ENCODE measurements around the gene NBDY.

Gene NBDY

DNA sequence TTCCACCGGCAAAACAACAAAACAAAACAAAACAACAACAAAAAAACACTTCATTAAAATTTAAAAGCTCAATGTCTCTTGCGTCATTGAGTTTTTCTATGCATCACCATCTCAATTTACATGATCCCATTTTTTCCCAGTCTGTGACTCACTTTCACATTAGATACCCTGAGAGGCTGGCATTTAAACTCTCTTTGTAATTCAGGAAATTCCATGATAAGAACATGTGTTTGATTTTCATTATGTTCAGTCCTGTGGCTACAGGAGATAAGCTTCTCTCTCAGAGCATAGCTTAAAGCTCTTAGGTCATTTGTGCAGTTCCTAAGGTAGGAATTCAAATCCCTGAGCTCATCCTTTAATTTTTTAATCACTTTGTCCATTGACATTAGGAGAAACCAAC is 104.6 kb downstream of the NBDY start:
- no peak for DNase-seq (ENCODE audit: low read depth, low spot score)
- no peak overlapping the region for H3K4me3 ChIP-seq (ENCODE audit: low read length)

DNA sequence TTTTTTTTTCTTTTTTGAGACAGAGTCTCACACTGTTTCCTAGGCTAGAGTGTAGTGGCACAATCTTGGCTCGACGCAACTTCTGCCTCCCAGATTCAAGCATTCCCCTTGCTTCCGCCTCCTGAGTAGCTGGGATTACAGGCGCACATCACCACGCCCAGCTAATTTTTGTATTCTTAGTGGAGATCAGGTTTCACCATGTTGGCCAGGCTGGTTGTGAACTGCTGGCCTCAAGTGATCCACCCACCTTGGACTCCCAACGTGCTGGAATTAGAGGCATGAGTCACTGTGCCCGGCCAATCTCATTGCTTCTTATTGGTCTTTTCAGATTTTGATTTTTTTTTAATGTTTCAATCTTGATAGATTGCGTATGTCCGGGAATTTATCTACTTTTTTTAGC is 124.4 kb downstream of the NBDY start:
- DNase-seq (ENCODE audit: low read depth, low spot score), result no peak

GRCh38 chrX:56857042-56857441 is 128.0 kb downstream of the NBDY start:
- H3K4me3 ChIP-seq (ENCODE audit: low read length), result no peak overlapping the region
- DNase-seq (ENCODE audit: low read depth, low spot score), result no peak

More for the DNA sequence above, 124.4 kb downstream of the NBDY start:
- H3K4me3 ChIP-seq (ENCODE audit: low read length), result no peak overlapping the region

DNA sequence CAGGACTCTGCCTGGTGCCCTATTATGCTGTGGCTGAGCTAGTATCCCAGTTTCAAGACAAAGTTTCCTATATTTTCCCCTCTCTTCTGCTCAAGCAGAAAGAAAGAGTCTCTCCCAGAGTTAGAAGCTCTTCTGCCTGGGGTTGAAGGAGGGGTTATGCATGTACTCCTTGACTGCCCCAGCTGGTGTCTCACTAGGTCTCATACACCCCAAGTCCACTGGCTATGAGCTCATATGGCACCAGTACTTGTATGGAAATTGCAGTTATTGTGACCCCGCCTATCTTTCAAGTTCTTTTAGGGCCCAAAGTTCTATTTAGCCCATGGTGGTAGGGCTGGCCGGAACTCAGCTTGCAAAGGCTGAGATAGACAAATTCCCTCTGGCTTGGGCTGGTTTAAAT is 131.8 kb downstream of the NBDY start:
- no peak for DNase-seq (ENCODE audit: low read depth, low spot score)
- H3K4me3 ChIP-seq (ENCODE audit: low read length), result no peak overlapping the region

Measured in Jurkat, Clone E6-1 (cell line).